ENCODE results near the gene EMC9.

Gene EMC9

DNA sequence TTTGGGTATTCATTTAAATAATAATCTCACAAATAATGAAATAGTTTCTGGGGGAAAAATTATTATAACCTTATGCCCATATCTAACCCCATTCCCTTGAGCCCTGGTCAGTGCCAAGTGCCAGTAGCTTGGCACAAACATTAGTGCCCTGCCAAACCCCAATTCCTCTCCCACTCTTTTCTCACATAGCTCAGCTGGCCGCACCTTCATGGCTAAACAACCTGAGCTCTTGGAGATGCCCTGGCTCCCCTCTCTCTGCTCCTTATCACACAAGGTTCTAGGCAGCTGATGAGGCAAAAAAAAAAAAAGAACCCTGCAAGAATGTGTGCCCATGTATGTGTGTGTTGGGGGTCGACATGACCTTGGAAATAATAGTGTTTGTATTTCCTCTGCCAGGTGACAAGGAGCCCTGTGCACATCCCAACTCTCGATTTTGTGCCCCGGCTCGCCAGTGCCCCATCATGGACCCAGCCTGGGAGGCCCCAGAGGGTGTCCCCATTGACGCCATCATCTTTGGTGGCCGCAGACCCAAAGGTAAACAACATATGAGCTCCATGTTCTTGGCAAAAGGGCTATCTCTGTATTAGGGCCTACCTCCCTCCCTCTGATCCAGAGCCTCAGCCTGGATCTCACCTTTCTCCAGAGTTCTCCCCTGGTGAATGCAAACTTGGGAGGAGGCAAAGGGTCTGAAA lies 38.9 kb downstream of the EMC9 start:
- Histone ChIP-seq H3K27me3 (replicated peaks; ENCODE audit: insufficient read depth, low read length) (no peaks in the 10 kb centered on the region), H3K27ac (ENCODE audit: low read length) (no peak overlapping the region), H3K4me1 (ENCODE audit: low read length) (no peaks in the 10 kb centered on the region), H4K20me1 (ENCODE audit: insufficient read depth, low read length) (no peaks in the 10 kb centered on the region), H3K9me3 (replicated peaks; ENCODE audit: insufficient read depth, low read length) (no peaks in the 10 kb centered on the region), H3K9ac (ENCODE audit: low read length) (no peak overlapping the region), H3K9me2 (replicated peaks; ENCODE audit: insufficient read depth, low read length) (no peaks in the 10 kb centered on the region), H3K4me2 (ENCODE audit: low read depth, low read length) (no peak overlapping the region), H2AFZ (ENCODE audit: low read length) (no peak overlapping the region), H3K4me3 (ENCODE audit: low read length) (no peak overlapping the region), H3K79me2 (ENCODE audit: low read length) (no peaks in the 10 kb centered on the region), H3K36me3 (replicated peaks; ENCODE audit: insufficient read depth, low read length) (no peaks in the 10 kb centered on the region), H3F3A (ENCODE audit: insufficient read depth, low read length) (no peaks in the 10 kb centered on the region)
- TF ChIP-seq, protein P1, sequence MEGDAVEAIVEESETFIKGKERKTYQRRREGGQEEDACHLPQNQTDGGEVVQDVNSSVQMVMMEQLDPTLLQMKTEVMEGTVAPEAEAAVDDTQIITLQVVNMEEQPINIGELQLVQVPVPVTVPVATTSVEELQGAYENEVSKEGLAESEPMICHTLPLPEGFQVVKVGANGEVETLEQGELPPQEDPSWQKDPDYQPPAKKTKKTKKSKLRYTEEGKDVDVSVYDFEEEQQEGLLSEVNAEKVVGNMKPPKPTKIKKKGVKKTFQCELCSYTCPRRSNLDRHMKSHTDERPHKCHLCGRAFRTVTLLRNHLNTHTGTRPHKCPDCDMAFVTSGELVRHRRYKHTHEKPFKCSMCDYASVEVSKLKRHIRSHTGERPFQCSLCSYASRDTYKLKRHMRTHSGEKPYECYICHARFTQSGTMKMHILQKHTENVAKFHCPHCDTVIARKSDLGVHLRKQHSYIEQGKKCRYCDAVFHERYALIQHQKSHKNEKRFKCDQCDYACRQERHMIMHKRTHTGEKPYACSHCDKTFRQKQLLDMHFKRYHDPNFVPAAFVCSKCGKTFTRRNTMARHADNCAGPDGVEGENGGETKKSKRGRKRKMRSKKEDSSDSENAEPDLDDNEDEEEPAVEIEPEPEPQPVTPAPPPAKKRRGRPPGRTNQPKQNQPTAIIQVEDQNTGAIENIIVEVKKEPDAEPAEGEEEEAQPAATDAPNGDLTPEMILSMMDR (IDR thresholded peaks at IDR 0.05; ENCODE audit: low read length), result no peak
- no peak for TF ChIP-seq EZH2phosphoT487 (IDR thresholded peaks at IDR 0.05; ENCODE audit: low read length)
- TF ChIP-seq EZH2 (optimal IDR thresholded peaks at IDR 0.05; ENCODE audit: low read depth, low read length), result no peak
- DNase-seq, result no peak

DNA sequence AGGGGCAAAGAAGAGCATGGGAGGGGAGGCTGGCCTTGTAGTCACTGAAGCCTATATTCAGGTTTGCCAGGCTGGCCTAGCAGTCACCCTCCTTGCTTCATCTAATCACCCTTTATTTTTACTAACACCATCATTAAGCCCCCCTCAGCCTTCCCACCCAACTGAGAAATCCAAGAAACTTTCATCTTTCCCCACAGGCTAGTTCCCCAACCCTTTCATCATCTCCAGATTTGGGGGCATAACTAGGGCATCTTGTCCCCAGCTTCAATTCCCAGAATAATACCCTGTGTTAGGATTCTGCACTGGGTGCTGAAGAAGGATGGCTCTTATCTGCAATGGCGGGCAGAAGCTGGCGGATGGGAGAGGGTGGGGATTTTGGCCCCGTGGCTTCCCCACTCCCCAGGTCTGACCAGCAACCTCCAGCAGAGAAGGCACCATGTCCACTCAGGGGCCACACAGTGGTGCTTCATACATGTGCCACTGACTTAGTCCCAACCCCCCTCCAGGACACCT lies 40.4 kb downstream of the EMC9 start:
- no peaks in the 10 kb centered on the region for H3K4me1 ChIP-seq (ENCODE audit: low read length)
- no peak overlapping the region for H2AFZ ChIP-seq (ENCODE audit: low read length)
- H3K27me3 ChIP-seq (replicated peaks; ENCODE audit: insufficient read depth, low read length), result no peaks in the 10 kb centered on the region
- H3K9me2 ChIP-seq (replicated peaks; ENCODE audit: insufficient read depth, low read length), result no peaks in the 10 kb centered on the region
- DNase-seq, result no peak
- H3K79me2 ChIP-seq (ENCODE audit: low read length), result no peaks in the 10 kb centered on the region
- H3K9me3 ChIP-seq (replicated peaks; ENCODE audit: insufficient read depth, low read length), result no peaks in the 10 kb centered on the region
- no peaks in the 10 kb centered on the region for H3F3A ChIP-seq (ENCODE audit: insufficient read depth, low read length)
- no peak overlapping the region for H3K27ac ChIP-seq (ENCODE audit: low read length)
- no peak overlapping the region for H3K4me2 ChIP-seq (ENCODE audit: low read depth, low read length)
- no peak overlapping the region for H3K9ac ChIP-seq (ENCODE audit: low read length)
- no peaks in the 10 kb centered on the region for H3K36me3 ChIP-seq (replicated peaks; ENCODE audit: insufficient read depth, low read length)
- no peak for TF ChIP-seq EZH2phosphoT487 (IDR thresholded peaks at IDR 0.05; ENCODE audit: low read length)
- TF ChIP-seq, protein P1 (IDR thresholded peaks at IDR 0.05; ENCODE audit: low read length), result no peak
- H3K4me3 ChIP-seq (ENCODE audit: low read length), result no peak overlapping the region
- H4K20me1 ChIP-seq (ENCODE audit: insufficient read depth, low read length), result no peaks in the 10 kb centered on the region

DNA sequence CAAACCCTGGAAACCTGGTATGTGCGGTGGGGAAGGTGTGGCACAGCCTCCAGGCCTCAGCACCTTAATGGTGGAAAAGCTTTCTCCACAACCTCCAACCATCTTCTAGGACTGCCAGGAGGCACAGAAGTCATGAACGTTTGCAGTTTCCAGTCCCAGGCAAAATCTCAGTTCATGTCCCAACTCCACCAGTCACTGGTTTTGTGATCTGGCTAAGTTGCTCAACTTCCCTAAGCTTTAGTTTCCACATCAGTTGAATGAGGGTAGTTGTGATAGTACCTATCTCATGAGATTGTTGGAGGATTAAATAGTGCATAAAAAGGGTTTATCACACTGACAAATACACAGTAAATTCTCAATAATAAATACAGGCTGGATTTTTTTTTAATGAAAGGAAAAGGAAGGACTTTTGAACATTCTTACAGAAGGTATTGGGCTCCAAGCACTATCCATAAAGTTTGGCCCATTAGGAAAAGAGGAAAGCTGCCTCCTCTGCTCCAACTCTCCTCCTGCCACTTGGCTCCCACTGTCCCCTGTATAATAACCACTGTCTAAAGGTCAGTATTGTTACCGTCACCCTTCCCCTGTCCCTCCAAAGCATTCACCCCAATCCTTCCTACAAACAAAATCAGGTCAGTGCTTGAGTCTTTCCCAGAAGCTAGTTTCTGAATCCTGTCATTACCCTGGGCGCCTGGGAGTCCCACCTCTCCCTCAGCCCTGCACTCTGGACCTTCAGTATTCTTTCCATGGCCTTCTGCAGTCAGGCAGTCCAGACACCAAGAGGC lies 41.0 kb downstream of the EMC9 start:
- Histone ChIP-seq H3K27ac (ENCODE audit: low read length) (no peak overlapping the region), H3K4me1 (ENCODE audit: low read length) (no peaks in the 10 kb centered on the region), H3K4me2 (ENCODE audit: low read depth, low read length) (no peak overlapping the region), H3K4me3 (ENCODE audit: low read length) (no peak overlapping the region), H4K20me1 (ENCODE audit: insufficient read depth, low read length) (no peaks in the 10 kb centered on the region), H3K27me3 (replicated peaks; ENCODE audit: insufficient read depth, low read length) (no peaks in the 10 kb centered on the region), H3K9me3 (replicated peaks; ENCODE audit: insufficient read depth, low read length) (no peaks in the 10 kb centered on the region), H2AFZ (ENCODE audit: low read length) (no peak overlapping the region), H3K36me3 (replicated peaks; ENCODE audit: insufficient read depth, low read length) (no peaks in the 10 kb centered on the region), H3K79me2 (ENCODE audit: low read length) (no peaks in the 10 kb centered on the region), H3K9ac (ENCODE audit: low read length) (no peak overlapping the region), H3F3A (ENCODE audit: insufficient read depth, low read length) (no peaks in the 10 kb centered on the region), H3K9me2 (replicated peaks; ENCODE audit: insufficient read depth, low read length) (no peaks in the 10 kb centered on the region)
- no peak for TF ChIP-seq EZH2 (optimal IDR thresholded peaks at IDR 0.05; ENCODE audit: low read depth, low read length)
- no peak for TF ChIP-seq EZH2phosphoT487 (IDR thresholded peaks at IDR 0.05; ENCODE audit: low read length)
- TF ChIP-seq, protein P1 (IDR thresholded peaks at IDR 0.05; ENCODE audit: low read length), result no peak
- no peak for DNase-seq
